ENCODE data around the gene SLC40A1. TPM values are rescaled to one million over a fixed set of nuclear protein-coding genes. Genes with fewer than 3 reads are reported as not detected.

SLC40A1 gene
- total RNA-seq, 1 donor from 2014 or later = 3.1 TPM

- H3K4me2 ChIP-seq (ENCODE audit: low read length) = no peak overlapping the region
- no peaks in the 10 kb centered on the region for H3K36me3 Mint-ChIP-seq (ENCODE audit: low read depth, unreplicated experiment)
- H3K4me3 ChIP-seq (ENCODE audit: insufficient read depth, low read depth, low read length) = no peak overlapping the region
- H3K27ac ChIP-seq (ENCODE audit: low read depth, low read length) = no peak overlapping the region
- no peaks in the 10 kb centered on the region for H3K4me1 Mint-ChIP-seq (ENCODE audit: low read depth, unreplicated experiment)
- H3K27me3 ChIP-seq (ENCODE audit: insufficient read depth, low read length) = no peaks in the 10 kb centered on the region
- no peaks in the 10 kb centered on the region for H3K9me3 ChIP-seq (ENCODE audit: insufficient read depth, low read depth, low read length)
- FAIRE-seq (no peak), DNase-seq (ENCODE audit: low read depth) (no peak)
- no peak for TF ChIP-seq CTCF (IDR thresholded peaks at IDR 0.05; ENCODE audit: insufficient read depth, low read depth, low read length)
- TF ChIP-seq EZH2 (IDR thresholded peaks at IDR 0.05; ENCODE audit: insufficient read depth, low read length) = no peak
- no peak overlapping the region for H2AFZ ChIP-seq (ENCODE audit: low read depth, low read length)
- no peak overlapping the region for H3K27ac Mint-ChIP-seq (ENCODE audit: unreplicated experiment)
- no peaks in the 10 kb centered on the region for H4K20me1 ChIP-seq (ENCODE audit: insufficient read depth, low read length)
- H3K79me2 ChIP-seq (ENCODE audit: insufficient read depth, low read length) = no peaks in the 10 kb centered on the region
- H3K9ac ChIP-seq (ENCODE audit: low read length) = no peak overlapping the region
- H3K4me1 ChIP-seq (ENCODE audit: insufficient read depth, low read length) = no peaks in the 10 kb centered on the region
- no peaks in the 10 kb centered on the region for H3K9me3 Mint-ChIP-seq (ENCODE audit: unreplicated experiment)
- H3K36me3 ChIP-seq (ENCODE audit: insufficient read depth, low read length) = no peaks in the 10 kb centered on the region
- no peaks in the 10 kb centered on the region for H3K27me3 Mint-ChIP-seq (ENCODE audit: low read depth, unreplicated experiment)
- H3K4me3 Mint-ChIP-seq (ENCODE audit: unreplicated experiment) = no peak overlapping the region
Measured at GRCh38 chr2:189593115-189593514, 12.5 kb upstream of the SLC40A1 start.

DNA sequence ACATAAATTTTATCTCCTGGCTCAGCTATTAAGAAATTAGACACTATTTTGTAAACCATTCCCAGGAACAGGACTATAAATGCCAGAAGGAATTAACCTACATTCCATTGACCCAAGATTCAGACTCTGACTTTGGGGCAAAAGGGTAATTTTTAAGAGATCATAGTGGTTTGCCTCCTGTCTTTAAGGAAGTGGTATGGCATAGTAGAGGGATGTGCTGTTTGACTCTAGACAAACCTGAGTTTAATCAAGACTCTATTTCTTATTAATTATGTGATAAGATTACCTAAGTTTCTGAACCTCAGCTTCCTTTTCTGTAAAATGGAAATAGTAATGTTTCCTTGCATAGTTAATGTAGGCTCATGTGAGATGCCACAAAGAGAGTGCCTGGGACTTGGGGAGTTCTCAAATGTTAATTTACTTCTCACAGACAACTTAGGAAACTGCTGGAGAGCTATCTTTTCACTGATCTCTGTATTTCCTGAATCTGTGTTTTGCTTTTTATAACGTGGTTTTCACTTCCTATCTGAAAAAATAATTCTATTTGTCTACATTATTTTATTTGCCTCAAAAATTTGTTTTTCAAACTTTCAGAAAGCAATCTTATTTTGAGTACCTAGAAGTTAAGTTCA is 11.9 kb upstream of the SLC40A1 start:
- Histone ChIP-seq H2AFZ (ENCODE audit: low read depth, low read length) (no peak overlapping the region), H3K9me3 (ENCODE audit: insufficient read depth, low read depth, low read length) (no peaks in the 10 kb centered on the region), H3K27ac (ENCODE audit: low read depth, low read length) (no peak overlapping the region)

More for the DNA sequence above, 11.9 kb upstream of the SLC40A1 start:
- Mint-ChIP-seq H3K36me3 (ENCODE audit: low read depth, unreplicated experiment) (no peaks in the 10 kb centered on the region), H3K9me3 (ENCODE audit: unreplicated experiment) (no peaks in the 10 kb centered on the region), H3K4me3 (ENCODE audit: unreplicated experiment) (no peak overlapping the region), H3K4me1 (ENCODE audit: low read depth, unreplicated experiment) (no peaks in the 10 kb centered on the region), H3K27me3 (ENCODE audit: low read depth, unreplicated experiment) (no peaks in the 10 kb centered on the region), H3K27ac (ENCODE audit: unreplicated experiment) (no peak overlapping the region)
- DNase-seq (ENCODE audit: low read depth) (no peak), FAIRE-seq (no peak)
- no peaks in the 10 kb centered on the region for H3K27me3 ChIP-seq (ENCODE audit: insufficient read depth, low read length)
- no peak overlapping the region for H3K4me3 ChIP-seq (ENCODE audit: insufficient read depth, low read depth, low read length)
- H3K9ac ChIP-seq (ENCODE audit: low read length) = no peak overlapping the region
- no peaks in the 10 kb centered on the region for H3K36me3 ChIP-seq (ENCODE audit: insufficient read depth, low read length)
- TF ChIP-seq EZH2 (IDR thresholded peaks at IDR 0.05; ENCODE audit: insufficient read depth, low read length) (no peak), CTCF (IDR thresholded peaks at IDR 0.05; ENCODE audit: insufficient read depth, low read depth, low read length) (no peak)
- no peak overlapping the region for H3K4me2 ChIP-seq (ENCODE audit: low read length)
- H3K4me1 ChIP-seq (ENCODE audit: insufficient read depth, low read length) = no peaks in the 10 kb centered on the region
- H4K20me1 ChIP-seq (ENCODE audit: insufficient read depth, low read length) = no peaks in the 10 kb centered on the region
- no peaks in the 10 kb centered on the region for H3K79me2 ChIP-seq (ENCODE audit: insufficient read depth, low read length)

Data from astrocyte (in vitro differentiated cells and primary cell).